HG03097 (cell line): ENCODE results near the gene TOX2.

Source experiments
- ATAC-seq: cut with Tn5 transposase; IDR thresholded peaks from one replicate; pipeline ENCODE4 v1.9.1; 2021; ENCODE audit not compliant: unreplicated experiment, low FRiP score

The TOX2 gene

GRCh38 chr20:44117296-44118184, 202.9 kb downstream of the TOX2 start:
- ATAC-seq, result no peak

GRCh38 chr20:44118185-44119033, 203.8 kb downstream of the TOX2 start:
- no peak for ATAC-seq
